SU-DHL-6 (cell line): ENCODE data around the gene CST5.

Experiments used
- CTCF ChIP-seq: fragments of 200-600 bp; sonication (generic); IDR thresholded peaks from one replicate; pipeline ENCODE4 v1.5.1; 2017; ENCODE audit warnings: antibody characterized with exemption, mild to moderate bottlenecking, low read length, moderate library complexity; ENCODE audit not compliant: insufficient read depth, poor library complexity, severe bottlenecking
- EZH2phosphoT487 ChIP-seq: fragments of 200-600 bp; sonication (generic), shearing (Covaris generic); conservative IDR thresholded peaks from 2 replicates; pipeline ENCODE4 v1.6.1; 2018; ENCODE audit warnings: mild to moderate bottlenecking, antibody characterized with exemption, low read length, moderate library complexity, mixed read lengths

GRCh38 chr20:23835716-23836115 is 43.8 kb downstream of the CST5 start:
- TF ChIP-seq CTCF (no peak), EZH2phosphoT487 (no peak)
